EL (cell line): ENCODE results near the gene SORCS1.

Experiments
- DNase-seq: peaks from one replicate; pipeline ENCODE4 v3.0.0-alpha.2; 2016

Gene SORCS1

DNA sequence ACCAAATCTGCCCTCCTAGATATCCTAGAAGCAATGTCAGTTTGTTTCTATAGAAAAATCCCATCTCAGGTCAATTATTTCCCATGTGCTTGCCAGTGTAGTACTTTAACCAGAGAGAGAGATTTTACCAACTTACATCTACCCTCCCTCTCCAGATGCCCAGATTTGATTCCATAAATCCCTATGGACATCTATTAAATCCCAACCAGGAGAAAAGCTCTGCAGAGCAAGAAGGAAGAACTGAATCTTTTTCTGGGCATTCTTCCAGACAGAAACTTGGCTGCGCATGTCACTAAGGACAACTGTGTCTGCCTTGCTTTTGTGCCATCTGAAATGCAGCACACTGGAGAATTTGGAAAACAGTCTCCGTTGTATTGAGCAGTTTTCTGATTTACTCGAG is 597.6 kb downstream of the SORCS1 start:
- DNase-seq = no peak

DNA sequence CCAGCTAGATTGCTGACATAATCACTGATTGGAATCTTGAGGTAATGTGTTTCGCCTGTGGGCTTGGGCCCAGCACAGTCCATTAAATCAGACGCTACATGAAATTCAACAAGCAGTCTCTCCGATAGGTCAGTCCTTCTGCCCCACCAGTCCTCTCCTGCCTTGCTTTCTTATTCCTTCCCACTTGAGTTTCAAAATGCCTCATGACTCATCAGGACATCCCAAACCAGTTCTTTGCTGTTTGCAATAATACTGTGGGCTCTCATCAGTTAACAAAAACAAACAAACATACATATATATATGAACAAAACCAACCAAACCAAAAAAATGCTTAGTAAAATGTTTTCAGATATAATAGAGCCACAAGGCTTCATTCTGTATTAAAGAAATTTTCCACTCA is 599.0 kb downstream of the SORCS1 start:
- DNase-seq = peak; percentile 57

DNA sequence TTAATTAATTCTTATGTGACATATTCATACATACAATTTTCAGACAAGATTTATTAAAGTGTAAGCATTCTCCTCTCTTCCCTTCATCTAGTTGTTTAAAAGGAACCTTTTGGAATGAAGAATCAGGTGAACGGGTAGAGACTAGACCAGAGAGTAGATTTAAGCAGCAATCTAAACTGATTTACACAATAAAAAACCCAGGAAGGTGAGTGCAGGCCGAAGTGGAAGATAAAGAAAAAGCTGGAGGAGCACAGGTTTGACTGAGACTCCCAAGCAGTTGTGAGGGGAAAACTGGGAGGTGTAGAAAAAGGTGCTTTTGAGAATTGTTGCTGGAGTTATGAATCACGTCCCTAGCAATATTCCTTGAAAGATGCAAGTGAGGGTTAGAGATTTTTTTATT is 601.1 kb downstream of the SORCS1 start:
- no peak for DNase-seq

DNA sequence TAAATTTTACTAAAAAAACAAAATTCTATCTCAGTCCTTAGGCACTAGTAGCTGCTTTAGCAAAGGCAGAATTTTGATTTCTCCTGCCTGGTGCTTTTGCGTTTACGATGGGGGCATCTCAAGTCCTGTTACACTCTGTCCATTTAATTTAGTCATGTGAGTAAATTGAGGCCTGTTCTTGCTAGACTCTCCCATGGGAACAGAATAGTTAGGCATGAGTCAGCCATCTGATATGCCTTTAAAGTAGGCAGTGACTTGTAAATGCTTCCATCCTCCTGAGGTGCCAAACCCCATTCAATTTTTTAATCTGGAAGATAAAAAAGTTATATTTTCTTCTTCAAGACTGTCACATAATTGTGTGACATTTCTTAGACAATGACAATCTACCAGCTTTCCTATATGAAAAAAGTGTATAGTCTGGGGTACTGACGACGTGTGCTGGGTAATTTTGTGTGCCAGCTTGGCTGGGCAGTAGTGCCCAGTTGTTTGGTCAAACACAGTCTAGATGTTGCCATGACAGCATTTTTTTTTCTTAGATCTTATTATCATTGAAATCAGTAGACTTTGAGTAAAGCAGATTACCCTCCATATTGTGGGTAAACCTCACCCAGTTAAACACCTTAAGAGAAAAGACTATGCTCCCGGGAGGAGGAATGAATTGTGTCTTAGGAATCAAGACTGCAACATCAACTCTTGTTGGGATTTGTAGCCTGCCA is 603.4 kb downstream of the SORCS1 start:
- peak; percentile 82 for DNase-seq

DNA sequence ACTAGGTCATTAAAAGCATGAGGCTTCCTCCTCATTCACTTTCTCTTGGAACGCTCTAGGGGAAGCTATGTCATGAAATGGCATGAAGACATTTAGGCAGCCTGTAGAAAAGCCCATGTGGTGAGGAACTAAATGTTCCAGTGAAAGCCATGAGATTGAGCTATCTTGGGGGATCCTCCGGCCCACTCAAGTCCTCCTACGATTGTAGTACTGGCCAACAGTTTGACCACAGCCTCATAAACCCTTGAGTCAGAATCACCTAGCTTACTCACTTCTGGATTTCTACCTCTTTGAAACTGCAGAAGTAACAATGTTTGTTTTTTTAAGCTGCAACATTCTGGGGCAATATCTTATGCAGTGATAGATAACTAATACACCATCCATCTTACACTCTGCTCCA is 605.1 kb downstream of the SORCS1 start:
- DNase-seq = peak; percentile 68

DNA sequence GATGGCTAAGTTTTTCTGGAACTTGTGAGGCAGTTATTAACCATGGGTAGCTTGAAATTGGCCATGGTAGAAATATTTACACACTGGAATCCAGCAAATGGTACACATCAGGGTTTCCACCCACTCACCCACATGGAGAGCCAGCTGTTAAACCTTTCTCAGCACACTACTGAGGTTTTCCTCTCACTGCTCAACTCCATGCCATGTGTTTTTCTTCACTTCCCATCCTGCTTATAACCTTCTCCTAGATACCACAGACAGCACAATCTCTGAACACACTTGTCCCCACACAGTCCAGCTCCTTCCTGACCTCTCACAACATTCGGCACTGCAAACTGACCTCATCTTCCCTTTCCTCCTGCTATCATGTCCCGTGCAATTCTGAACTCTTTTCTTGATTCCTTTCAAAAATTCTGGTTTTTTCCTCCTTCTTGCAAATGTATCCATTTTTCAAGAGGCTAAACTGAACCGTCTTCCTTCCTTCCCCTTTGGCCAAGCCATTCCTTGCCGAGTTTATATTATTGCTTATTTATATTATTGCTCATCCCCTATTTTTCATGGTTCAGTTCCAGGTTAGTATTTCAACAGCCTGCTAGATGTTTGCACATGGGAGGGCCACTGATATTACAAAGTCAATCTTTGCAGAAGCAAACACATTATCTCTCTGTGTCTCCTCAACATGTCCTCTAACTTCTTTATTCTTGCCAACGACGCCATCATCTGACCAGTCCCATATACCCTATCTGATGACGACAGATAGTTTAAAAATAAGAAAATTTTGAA is 606.4 kb downstream of the SORCS1 start:
- DNase-seq = peak; percentile 71

DNA sequence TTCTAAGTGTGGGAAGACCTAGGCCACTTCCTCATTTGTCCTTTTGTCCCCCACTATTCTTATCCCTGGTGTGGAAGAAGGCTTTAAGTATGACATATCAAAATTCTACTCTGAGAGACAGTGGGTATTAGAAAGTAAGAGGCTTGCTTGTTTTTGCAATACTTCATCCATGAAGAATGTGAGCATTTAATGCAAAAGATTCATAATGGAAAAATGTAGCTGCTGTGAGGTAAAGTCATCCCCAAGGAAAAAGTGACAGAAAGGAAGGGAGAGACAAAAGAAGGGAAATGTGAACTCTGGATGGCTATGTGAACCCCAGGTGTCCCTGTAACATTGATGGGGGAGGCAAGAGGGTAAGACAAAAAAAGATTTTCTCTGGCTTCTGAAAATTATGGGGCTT is 607.5 kb downstream of the SORCS1 start:
- peak; percentile 80 for DNase-seq

DNA sequence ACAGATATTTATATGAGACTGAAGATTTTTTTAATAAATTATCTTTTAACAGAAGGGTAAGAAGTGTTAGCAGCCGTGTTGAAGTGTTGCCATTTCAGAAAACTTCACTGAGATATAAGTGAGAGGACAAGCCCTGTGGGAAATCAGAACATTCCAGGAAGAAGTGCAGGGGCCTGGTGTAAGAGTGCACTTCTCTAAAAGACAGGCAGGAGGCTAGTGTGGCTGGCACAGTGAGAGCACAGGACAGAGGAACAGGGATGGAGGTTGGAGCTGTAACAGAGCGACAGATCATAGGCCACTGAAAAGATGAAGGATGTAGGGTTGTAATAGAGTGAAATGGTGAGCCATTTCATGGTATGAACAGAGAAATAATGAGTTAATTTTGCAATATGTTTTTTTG is 608.9 kb downstream of the SORCS1 start:
- peak; percentile 37 for DNase-seq

DNA sequence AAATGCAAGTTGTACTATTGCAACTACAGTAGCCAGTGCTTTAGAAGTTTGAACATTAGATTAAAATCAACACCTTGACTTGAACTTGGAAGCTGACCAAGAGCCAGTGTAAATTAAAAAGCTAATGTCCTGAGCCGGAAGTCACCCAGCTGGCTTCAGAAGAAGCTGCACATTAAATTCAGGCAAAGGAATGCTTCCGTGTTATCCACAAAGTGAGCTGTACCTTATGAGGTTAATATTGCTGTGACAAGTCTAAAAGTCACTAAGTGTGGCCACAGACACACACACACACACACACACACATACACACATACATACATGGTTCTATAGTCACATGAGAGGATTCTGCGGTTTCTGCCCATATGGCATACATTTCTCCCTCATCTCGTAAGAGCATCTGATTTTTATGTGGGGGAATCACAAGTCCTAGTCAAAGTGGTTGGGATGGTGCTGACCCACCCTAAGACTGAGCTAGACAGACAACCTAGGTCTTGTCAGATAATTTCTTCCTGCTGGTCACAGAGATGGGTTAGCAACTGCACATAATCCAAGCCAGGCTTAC is 612.9 kb downstream of the SORCS1 start:
- no peak for DNase-seq

DNA sequence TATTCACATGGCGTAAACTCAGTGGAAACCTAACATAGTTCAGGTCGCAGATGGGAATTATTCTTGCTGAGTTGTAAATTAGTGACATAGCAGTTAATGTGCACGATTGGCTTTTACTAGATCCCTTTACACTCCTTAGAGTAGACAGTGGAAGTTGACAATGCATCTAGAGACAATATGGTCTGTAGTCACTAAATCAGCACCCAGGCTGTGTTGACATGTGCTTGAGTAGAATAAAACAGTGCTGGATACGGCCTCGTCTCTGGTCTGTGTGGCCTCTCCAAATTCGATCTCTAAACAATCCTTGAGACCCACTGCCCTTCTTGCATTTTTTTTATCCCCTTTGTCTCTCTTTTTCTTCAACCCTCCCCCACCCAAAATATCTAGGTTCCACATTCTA is 615.7 kb downstream of the SORCS1 start:
- DNase-seq = no peak

DNA sequence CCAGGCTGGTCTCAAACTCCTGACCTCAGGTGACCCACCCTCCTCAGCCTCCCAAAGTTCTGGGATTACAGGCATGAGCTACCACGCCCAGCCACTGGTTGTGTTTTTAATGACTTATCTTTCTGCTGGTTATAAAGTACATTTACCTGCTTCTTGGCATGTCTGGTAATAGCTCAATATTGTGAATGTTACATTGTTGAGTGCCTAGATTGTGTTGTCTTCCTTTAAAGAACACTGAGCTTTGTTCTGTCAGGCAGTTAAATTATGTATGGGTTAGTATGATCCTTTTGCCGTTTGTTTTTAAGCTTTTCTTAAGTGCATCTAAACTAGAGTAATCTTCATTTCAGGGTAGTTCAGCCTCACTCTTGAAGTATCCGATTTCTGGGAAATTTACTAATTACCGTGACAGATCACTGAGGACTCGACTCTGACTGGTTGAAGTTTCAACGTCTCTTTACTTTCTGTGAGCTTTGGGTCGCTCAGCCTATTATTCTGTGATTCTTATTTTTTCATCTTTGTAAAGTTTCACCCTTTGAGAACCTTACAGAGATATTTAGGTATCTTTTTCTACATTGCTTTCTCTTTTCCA is 617.4 kb downstream of the SORCS1 start:
- DNase-seq = no peak

DNA sequence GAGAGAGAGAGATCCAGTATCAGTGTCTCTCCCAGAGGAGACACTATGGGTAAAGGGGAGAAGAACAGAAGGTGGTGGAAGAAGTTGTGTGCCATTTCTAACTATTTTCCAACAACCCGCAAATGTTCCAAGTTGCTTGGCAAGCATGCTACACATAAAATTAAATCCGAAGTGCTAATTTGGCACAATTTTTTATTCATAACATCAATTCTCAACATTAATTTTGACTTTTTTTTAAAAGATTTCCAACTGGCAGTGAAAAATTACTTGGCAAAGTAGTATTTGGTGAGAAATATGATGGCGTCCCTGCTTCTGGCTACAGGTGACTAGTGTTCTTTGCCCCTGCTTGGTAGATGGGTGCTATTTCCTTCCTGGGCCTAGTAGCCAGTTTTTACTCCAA is 622.0 kb downstream of the SORCS1 start:
- no peak for DNase-seq

DNA sequence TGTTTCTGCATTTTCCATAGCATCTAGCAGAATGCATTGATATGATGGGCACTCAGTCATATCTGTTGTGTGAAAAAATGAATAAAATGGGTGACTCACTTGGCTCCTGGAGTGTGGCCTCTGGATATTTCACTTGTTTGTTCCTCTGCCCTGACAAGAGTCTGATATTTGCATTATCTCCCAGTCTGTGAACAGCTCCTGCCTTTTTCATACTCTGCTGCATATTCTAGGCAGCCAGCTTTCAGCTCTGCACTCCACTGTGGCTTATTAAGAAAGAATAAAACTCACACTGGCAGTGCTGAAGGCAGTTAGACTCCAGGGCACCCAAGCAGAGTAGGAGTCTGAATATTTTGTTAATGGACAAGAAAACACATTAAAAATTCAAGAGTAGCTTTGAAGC is 623.9 kb downstream of the SORCS1 start:
- peak; percentile 73 for DNase-seq

DNA sequence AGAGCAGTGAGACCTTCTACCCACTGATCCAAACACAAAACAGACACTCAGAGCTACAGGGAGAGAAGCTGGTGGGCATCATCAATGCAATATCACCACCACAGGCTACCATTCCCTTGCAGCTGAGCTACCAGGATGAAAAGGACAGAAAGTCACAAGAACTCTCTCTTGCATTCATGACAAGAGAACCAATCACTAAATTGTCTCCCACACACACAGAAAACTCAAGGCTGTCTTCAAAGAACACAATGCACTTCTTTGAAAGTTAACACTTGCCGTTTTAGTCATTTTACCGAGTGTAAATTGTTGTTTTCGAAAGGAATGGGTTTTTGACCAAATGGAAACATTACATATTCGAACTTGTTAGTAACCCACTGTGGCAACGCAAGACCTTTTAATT is 626.6 kb downstream of the SORCS1 start:
- DNase-seq = no peak

DNA sequence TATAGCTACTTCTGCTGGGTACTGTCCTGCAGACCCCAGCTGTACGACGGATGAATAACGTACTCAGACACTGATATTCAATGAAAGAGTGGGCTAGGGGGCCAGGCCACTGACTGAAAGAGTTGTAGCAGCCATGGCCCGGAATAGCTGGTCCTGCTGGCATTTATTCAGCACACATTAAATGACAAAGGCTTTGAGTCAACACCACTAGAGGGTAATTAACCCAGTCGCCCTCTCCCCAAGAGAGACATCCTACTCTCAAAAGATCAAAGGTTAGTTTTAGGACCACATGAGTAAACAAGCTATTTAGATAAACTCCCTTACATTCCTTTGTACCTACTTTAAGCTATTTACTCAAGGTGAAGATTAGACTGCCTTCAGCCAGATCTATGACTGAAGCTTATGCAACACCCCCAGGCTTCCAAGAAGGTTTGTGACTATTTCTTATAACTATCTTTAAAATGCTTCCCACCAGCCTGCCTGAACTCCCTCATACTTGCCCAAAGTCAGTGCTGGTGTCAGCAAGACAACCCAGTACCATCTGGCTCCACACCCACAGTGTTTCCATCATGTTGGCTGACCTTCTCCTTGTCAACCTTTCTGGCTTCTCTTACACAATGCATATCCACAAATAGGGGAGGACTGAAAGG is 629.1 kb downstream of the SORCS1 start:
- no peak for DNase-seq

DNA sequence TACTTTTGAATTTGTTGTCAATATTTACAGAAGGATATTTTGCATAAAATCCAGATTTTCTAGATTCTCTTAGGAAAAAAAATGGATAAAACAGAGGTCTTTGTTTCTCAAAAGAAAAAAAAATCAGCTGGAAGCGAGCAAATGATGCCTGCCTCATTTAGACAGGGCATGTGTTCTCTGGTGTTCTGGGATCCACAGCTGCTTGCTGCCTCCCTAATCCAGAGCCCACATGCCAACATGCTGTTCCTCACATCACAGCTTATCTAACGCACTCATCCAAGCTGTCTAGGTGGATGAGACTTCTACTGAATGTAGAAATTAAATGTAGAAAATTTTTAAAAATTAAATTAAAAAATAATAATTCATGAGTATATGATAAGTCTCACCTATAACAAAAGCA is 630.1 kb downstream of the SORCS1 start:
- DNase-seq = no peak

DNA sequence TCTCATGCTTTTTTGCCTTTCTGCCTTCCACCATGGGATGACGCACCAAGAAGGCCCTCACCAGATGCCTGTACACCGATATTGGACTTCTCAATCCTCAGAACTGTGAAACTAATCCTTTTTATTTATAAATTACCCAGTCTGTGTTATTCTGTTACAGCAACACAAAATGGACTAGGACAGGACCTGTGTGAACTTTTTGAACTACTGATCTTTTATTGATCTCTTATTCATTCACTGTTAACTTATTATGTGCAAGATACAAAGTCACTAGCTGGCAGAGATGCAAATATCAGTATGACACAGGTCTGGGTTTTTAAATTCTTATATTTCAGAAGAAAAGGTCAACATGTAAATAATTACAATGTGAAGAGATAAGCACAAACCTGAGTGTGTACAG is 635.8 kb downstream of the SORCS1 start:
- DNase-seq = no peak

DNA sequence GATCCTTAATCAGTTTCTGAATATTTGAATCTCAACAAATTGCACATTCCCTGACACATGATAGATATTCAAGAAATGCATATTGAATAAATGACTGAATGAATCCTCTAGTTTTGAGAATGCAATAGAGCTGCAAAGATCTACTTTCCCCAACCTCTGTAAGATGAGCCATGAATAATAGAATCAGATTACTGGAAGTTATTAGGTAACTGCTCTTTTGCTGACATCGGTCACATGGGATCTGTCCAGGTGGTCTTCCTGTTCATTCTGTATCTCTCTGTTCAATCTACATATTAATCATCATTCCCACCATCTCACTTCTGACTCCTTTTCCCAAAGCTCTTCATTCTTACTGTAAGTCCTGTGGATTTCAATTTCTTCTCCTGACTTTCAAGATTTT is 638.7 kb downstream of the SORCS1 start:
- DNase-seq = no peak
